Measurements from ENCODE around the gene C6orf47.

Gene C6orf47

DNA sequence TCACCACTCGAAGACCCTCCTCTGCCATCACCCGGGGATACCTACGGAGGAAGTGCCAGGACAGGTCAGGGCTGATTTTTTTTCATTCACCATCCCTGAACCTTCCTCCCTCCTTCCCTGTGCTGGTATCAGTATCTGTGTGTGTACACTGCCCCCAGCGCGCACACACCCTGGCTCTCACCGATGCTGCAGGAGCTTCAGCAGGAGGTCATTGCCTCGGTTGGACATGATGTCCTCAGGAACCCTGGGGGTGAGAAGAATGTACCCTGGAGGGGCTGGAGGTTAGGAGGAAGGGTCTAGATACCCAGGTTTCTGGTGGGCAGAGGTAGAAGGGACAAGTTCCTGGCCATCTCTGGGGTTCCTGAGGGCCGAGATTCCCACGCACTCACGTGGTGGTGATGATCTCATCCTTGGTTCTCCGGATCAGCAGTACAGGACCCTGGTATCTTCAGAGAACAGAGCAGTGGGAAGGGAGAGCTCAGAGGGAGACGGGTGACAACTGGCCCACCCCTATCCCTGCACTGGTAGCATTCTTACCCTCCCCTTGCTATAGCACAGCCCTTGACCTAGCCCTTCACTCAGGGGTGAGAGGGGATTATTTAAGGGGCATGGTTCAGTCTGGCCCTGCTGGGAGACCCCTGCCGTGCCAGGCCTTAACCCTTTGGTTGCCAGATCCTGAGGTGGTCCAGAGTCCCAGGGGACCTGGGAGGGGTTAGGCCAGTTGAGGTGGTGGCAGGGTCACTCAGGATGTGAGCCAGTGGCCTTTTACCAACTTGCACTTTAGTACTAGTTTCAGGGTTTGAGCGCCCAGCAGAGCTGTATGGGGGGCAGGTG lies 27.5 kb upstream of the C6orf47 start:
- no peak for DNase-seq (ENCODE audit: low spot score)

DNA sequence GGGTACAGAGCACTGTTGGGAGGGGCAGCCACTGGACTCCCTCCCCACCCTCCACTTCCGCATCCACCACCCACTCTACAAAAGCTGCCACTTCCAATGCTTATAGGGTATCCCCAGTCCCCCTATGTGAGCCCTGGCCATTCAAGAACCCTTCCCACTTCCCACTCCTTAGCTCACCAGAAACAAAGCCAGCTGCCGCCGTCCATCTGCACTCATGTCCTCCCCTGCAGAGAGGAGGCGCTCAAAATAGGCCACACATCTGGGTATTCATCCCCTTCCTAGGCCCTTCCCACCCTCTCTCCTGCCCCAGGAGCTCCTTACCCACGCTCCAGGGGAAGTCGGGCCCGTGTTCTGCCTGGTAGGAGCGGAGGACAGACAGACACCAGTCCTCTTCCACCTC lies 26.7 kb upstream of the C6orf47 start:
- DNase-seq (ENCODE audit: low spot score): no peak

DNA sequence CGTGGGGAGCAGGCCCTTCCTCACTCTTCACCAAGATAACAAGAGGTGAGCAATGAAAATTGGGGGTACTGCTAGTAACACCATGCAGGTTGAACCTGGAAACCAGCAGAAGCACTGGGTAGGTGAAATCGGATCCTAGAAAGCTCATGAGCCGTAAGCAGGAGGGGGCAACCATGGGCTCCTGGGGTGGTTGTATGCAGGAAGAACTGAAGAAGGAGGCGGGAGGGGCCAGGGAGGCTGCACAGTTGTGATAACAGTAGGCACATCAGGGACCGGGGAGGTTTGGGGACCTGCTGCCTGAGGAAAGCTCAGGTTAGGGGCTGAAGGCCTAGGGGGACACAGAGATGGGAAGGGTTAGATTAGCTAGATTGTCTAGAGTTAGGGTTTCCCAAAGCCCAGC lies 25.9 kb upstream of the C6orf47 start:
- DNase-seq (ENCODE audit: low spot score): no peak

DNA sequence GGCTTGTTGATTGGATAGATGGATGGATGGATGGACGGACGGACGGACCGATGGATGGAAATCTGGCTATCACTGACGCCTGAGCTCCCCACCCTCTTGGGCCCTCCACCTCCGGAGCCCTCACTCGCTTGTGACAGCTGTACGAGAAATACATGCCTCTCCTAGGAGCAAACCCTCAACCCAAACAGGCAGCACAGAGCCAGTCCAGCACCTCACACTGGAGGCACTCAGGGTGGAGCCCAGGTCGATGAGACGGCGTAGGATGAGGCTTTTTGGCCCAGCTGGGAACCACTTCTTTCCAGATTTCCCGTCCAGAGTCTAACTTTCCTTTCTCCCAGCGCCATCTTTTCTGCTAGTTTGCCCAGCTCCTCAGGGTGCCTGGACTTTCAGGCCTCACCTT lies 23.0 kb upstream of the C6orf47 start:
- no peak for DNase-seq (ENCODE audit: low spot score)

GRCh38 chr6:31681135-31681671 lies 20.6 kb upstream of the C6orf47 start:
- DNase-seq (ENCODE audit: low spot score): no peak

- DNase-seq (ENCODE audit: low spot score): peak; percentile 71
These were observed 19.9 kb upstream of the C6orf47 start, which contains the start of gene LY6G5C for GRCh38 chr6:31680226-31681134. LY6G5C (minus strand) TSS chr6:31681067; CDS start chr6:31680373, 694 bp downstream.

DNA sequence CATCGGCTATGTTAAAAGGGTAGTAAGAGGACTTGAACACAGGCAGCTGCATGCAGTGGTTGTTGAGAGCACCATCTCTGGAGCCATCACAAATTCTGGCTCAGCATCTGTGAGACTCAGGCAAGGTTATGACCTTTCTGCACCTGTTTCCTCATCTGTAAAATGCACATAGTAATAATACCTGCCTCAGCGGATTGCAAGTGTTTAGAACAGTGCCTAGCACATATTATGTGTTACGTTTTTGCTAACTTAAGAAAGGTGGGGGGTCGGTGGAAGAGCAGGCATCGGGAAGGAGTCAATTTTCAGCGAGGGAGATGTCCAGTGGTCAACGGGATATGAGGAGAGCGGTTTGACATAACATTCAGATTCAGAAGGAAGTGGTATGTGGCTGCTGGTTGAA lies 17.4 kb upstream of the C6orf47 start:
- DNase-seq (ENCODE audit: low spot score): no peak

GRCh38 chr6:31676904-31677303 lies 16.3 kb upstream of the C6orf47 start:
- no peak for DNase-seq (ENCODE audit: low spot score)

GRCh38 chr6:31676322-31676903 lies 15.8 kb upstream of the C6orf47 start:
- no peak for DNase-seq (ENCODE audit: low spot score)

GRCh38 chr6:31669676-31670075 lies 9.1 kb upstream of the C6orf47 start, which contains the start of gene LY6G5B:
LY6G5B (plus strand) TSS chr6:31669976; CDS start chr6:31670951, 975 bp downstream.
- DNase-seq (ENCODE audit: low spot score): no peak

DNA sequence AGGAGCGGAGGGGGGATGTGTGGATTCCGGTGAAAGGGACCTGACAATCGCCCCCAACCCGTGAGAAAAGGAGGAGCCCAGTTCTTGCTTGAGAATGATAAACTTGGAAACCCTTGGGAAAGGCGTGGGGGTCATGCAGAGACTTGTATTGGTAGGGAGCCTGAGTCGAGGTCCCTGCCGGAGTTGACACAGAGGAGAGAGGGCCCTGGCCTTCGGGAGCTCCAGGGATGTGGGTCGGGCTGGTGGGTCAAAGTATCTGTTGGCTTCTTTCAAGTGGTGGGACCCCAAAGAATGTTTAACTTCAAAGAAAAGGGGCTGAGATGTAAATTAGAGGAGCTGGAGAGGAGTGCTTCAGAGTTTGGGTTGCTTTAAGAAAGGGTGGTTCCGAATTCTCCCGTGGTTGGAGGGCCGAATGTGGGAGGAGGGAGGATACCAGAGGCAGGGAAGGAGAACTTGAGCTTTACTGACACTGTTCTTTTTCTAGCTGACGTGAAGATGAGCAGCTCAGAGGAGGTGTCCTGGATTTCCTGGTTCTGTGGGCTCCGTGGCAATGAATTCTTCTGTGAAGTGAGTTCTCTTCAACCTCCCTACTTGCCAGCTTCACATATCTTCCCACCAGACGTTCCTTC lies 5.9 kb upstream of the C6orf47 start:
- DNase-seq (ENCODE audit: low spot score): no peak

- peak; percentile 88 for DNase-seq (ENCODE audit: low spot score)
These were observed 5.1 kb upstream of the C6orf47 start, which contains the start of gene CSNK2B for GRCh38 chr6:31665501-31666336. CSNK2B (plus strand) TSS chr6:31666080; CDS start chr6:31666832, 752 bp downstream.

DNA sequence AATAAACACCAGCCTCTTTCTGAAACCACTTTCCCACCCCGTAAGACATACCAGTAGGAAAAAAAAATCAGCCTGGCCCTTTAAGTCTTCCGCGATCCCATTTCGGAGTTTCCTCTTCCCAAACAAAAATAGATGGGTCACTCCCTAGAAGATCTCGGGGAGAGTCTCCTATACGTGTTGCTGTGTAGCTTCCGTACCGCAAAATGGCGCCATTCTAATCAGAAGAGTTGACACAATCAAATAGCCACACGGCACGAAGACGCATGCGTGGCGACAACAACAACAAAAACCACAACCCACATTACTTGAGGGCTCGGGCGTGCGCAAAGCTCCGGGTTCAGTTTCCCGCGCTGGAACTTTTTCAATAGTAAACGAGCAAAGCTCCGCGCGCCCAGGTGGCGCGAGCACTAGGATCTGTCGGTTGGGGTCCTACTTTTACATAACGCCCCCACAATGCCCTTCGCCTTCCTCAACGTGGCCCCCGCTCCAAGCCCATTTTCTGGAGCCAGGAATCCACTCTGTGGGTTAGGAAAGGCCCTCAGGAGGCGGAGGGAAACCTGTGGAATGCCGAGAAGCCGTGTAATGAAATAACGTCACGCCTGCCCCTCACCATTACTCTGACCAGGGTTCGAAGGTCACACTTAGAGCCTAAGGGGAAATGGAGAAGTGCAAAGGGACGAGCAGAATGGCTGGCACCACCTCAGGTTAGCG lies 4.4 kb upstream of the C6orf47 start, which contains the start of gene GPANK1:
Gene GPANK1, minus strand, starts transcription at position 208 of the 711 bp plus-strand sequence. CDS start 519 bp downstream, outside the sequence.
- peak; percentile 53 for DNase-seq (ENCODE audit: low spot score)

DNA sequence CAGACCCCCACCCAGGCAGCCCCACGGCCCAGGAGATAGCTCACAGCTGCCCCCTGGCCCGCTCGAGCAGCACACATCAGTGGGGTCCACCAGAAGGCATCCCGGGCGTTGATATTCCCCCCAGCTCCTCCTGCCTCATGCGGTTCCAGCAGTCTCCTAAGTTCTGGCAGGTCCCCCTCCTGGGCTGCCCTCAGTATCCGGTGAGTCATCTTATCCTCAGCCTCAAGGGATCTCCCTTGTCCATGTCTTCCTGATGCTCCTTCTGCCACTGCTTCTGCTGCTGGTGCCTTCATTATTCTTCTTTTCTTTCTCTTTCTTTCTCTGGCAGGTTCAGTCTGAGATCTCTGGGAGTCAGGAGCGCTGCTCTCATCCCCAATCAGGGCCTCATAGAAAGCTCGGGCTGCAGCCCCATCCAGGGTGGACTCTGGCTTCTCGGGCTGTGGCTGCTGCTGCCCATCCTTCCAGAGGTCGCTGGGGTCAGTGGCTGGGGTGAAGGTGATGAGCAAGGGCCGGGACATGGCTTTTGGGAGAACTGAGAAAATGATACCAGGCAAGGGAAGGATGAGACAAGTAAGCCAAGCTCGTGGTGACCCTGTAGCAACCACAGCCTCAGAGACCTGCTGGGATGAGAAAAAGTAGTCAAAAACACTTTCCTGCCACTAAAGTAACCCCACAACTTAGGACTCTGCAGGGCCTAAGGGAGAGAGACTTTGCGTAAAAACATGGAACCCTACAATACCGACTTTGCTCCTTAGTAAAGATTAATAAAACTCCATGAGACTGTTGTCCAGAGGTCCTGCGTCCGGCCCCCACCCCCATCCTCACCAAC lies 3.6 kb upstream of the C6orf47 start:
- DNase-seq (ENCODE audit: low spot score): no peak

- DNase-seq (ENCODE audit: low spot score): no peak
These were observed 2.8 kb upstream of the C6orf47 start for GRCh38 chr6:31663126-31663960.

DNA sequence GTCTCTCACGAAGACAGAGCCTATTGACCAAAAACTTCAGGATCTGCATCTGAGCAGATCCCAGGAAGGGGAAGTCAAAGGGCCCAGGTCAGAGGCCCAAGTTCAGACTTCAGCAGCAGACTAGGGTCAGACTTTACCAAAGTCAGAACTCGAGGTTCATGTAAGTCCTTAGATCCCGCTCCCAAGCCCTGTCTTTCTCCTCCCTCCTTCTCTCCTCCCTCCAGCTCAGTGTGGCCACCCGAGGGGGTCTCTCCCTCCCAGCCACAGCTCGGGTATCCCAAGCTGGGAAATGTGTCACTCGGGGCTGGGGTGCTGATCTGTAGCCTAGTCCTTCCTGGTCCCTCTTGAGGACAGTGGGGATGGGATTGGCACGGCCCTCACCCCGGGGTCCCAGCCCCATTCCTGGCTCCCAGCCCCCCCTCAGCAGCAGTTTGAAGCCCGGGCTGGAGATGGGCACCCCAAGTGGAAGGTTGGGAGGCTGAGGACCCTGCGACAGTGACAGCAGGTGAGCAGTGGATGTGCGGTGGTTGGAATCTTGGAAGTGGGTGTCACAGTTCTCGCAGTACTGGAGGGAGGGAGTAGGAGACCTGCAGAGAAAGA lies 1.6 kb upstream of the C6orf47 start:
- no peak for DNase-seq (ENCODE audit: low spot score)
